K562 (cell line): ENCODE results near the gene TERB1. TPM values are rescaled to one million over a fixed set of nuclear protein-coding genes. Genes with fewer than 3 reads are reported as not detected.
A peak's percentile ranks its signal among the peaks of the same experiment; 100 is the strongest.

ENCODE experiments used
- RAD21 ChIP-seq, 2 experiments: fragments of 250-450 bp in 1 of 2; fragments of 450-650 bp in 1 of 2; sonication (Bioruptor Pico) in 1 of 2; formaldehyde crosslinking in 1 of 2; IDR thresholded peaks in 1 of 2; conservative IDR thresholded peaks in 1 of 2; 2 replicates each; pipeline versions ENCODE4 v1.4.0 to v1.8.0; 2020 to 2022; ENCODE audit warnings: mild to moderate bottlenecking in 2 of 2, moderate library complexity in 1 of 2
- REST ChIP-seq, 2 experiments: fragments of 450-650 bp; formaldehyde crosslinking in 1 of 2; IDR thresholded peaks; 2 replicates each; pipeline versions ENCODE4 v1.4.0 to v1.6.1; 2014 to 2020; ENCODE audit warnings: mild to moderate bottlenecking in 2 of 2, borderline replicate concordance in 1 of 2, low read depth in 1 of 2
- polyA plus RNA-seq, 8 experiments: library from polyadenylated mRNA; depleted of rRNA in 4 of 8; stranded (reverse) in 5 of 8; unstranded in 3 of 8; fragments of >200 nt; fragmentation: Nextera tagmentation in 2 of 8; fragmentation: Illumina TruSeq in 1 of 8; extraction: Ambion mirVana in 2 of 8; extraction: Trizol in 1 of 8; gene quantifications; 2 replicates each; pipeline versions ENCODE4 v1.2.1 to v1.2.3, GENCODE V29; 2011 to 2014; ENCODE audit warnings: inconsistent platforms in 1 of 8, missing spikeins in 1 of 8
- total RNA-seq, 7 experiments: library from RNA; depleted of rRNA in 6 of 7; stranded (reverse); fragments of >200 nt in 6 of 7; fragmentation: Illumina TruSeq in 2 of 7; extraction: Trizol in 2 of 7; gene quantifications; 2 replicates each; pipeline versions ENCODE4 v1.2.1 to v1.2.3, GENCODE V29; 2011 to 2021; ENCODE audit warnings: low replicate concordance in 1 of 7

TERB1 gene
- total and polyA plus RNA-seq, 9 of the 15 experiments (the other 6 are each of a cell fraction or from before 2014, with no cell fraction given): not detected

GRCh38 chr16:66740010-66740409 lies 61.4 kb downstream of the TERB1 start (continued):
- TF ChIP-seq REST (IDR thresholded peaks at IDR 0.05; ENCODE audit: borderline replicate concordance): peak; percentile 20; the same call in 1 of the 2 replicates
- no peak for TF ChIP-seq REST (CRISPR knock-in tag; IDR thresholded peaks at IDR 0.05; ENCODE audit: low read depth)
- TF ChIP-seq RAD21 (CRISPR knock-in tag; conservative IDR thresholded peaks at IDR 0.05 in 1 of 2, IDR thresholded peaks at IDR 0.05 in 1 of 2): peak; percentile 15 to 38; a peak in 2 of 4 replicates
